Nephron (organoid): ENCODE data around the gene COQ8A.

ENCODE experiments used
- H3K27ac Mint-ChIP-seq, 3 experiments: 2 replicates each; pipeline ENCODE4 v1.8.0; 2020; ENCODE audit warnings: mixed read lengths in 3 of 3, mild to moderate bottlenecking in 2 of 3, moderate library complexity in 1 of 3
- H3K27me3 Mint-ChIP-seq: 2 replicates; pipeline ENCODE4 v1.8.0; 2021; ENCODE audit warnings: low read depth, mild to moderate bottlenecking, moderate library complexity, mixed read lengths
- H3K36me3 Mint-ChIP-seq: 2 replicates; pipeline ENCODE4 v1.8.0; 2020; ENCODE audit warnings: low read depth, mixed read lengths
- H3K4me1 Mint-ChIP-seq: 2 replicates; pipeline ENCODE4 v1.8.0; 2020; ENCODE audit warnings: mixed read lengths
- H3K4me3 Mint-ChIP-seq, 3 experiments: 2 replicates each; pipeline ENCODE4 v1.8.0; 2020; ENCODE audit warnings: mild to moderate bottlenecking in 3 of 3, mixed read lengths in 3 of 3, moderate library complexity in 2 of 3
- H3K9me3 Mint-ChIP-seq: 2 replicates; pipeline ENCODE4 v1.8.0; 2020; ENCODE audit warnings: mixed read lengths
- CTCF ChIP-seq, 3 experiments: fragments of 200-600 bp; sonication (generic); IDR thresholded peaks; one replicate each; pipeline ENCODE4 v1.5.0; 2021; ENCODE audit warnings: antibody characterized with exemption in 3 of 3; ENCODE audit not compliant: unreplicated experiment in 3 of 3

COQ8A gene

GRCh38 chr1:226940029-226940805 is at the start of gene COQ8A:
Gene COQ8A, plus strand, starts transcription at chr1:226940294. Its CDS starts 21,092 bp downstream, at chr1:226961386.
- peak within 1 kb of the TSS; percentile 87 to 98 (median 98) for H3K27ac Mint-ChIP-seq
- peaks cover 6% of the 10 kb centered on the region for H3K9me3 Mint-ChIP-seq
- TF ChIP-seq CTCF (IDR thresholded peaks at IDR 0.05; ENCODE audit: unreplicated experiment in 3 of 3), result no peak
- H3K27me3 Mint-ChIP-seq, result peaks cover 7% of the 10 kb centered on the region
- peaks cover 4% of the 10 kb centered on the region for H3K36me3 Mint-ChIP-seq
- H3K4me3 Mint-ChIP-seq, result peak within 1 kb of the TSS; percentile 89 to 92 (median 91)
- peaks cover 49% of the 10 kb centered on the region for H3K4me1 Mint-ChIP-seq

- Mint-ChIP-seq H3K27me3 (no peaks in the 10 kb centered on the region), H3K9me3 (no peaks in the 10 kb centered on the region)
- no peak for TF ChIP-seq CTCF (IDR thresholded peaks at IDR 0.05; ENCODE audit: unreplicated experiment in 3 of 3)
These were observed 49.6 kb upstream of the COQ8A start for GRCh38 chr1:226890331-226891108.

GRCh38 chr1:226891346-226891745 is 48.7 kb upstream of the COQ8A start:
- TF ChIP-seq CTCF (IDR thresholded peaks at IDR 0.05; ENCODE audit: unreplicated experiment in 3 of 3), result no peak

More at GRCh38 chr1:226890331-226891108, 49.6 kb upstream of the COQ8A start:
- Mint-ChIP-seq H3K4me1 (peaks cover 14% of the 10 kb centered on the region), H3K36me3 (peaks cover 17% of the 10 kb centered on the region), H3K27ac (no peak overlapping the region), H3K4me3 (no peak overlapping the region)

GRCh38 chr1:226891846-226892523 is 48.1 kb upstream of the COQ8A start:
- H3K27me3 Mint-ChIP-seq, result no peaks in the 10 kb centered on the region
- H3K27ac Mint-ChIP-seq, result no peak overlapping the region
- H3K36me3 Mint-ChIP-seq, result peaks cover 11% of the 10 kb centered on the region
- no peak overlapping the region for H3K4me3 Mint-ChIP-seq
- no peaks in the 10 kb centered on the region for H3K9me3 Mint-ChIP-seq
- TF ChIP-seq CTCF (IDR thresholded peaks at IDR 0.05; ENCODE audit: unreplicated experiment in 3 of 3), result no peak
- H3K4me1 Mint-ChIP-seq, result peaks cover 5% of the 10 kb centered on the region

More at GRCh38 chr1:226891346-226891745, 48.7 kb upstream of the COQ8A start:
- Mint-ChIP-seq H3K27ac (no peak overlapping the region), H3K27me3 (no peaks in the 10 kb centered on the region), H3K4me3 (no peak overlapping the region), H3K36me3 (peaks cover 13% of the 10 kb centered on the region), H3K9me3 (no peaks in the 10 kb centered on the region), H3K4me1 (peaks cover 6% of the 10 kb centered on the region)

GRCh38 chr1:226892524-226892875 is 47.6 kb upstream of the COQ8A start:
- peaks cover 12% of the 10 kb centered on the region for H3K36me3 Mint-ChIP-seq
- peaks cover 5% of the 10 kb centered on the region for H3K4me1 Mint-ChIP-seq
- no peak for TF ChIP-seq CTCF (IDR thresholded peaks at IDR 0.05; ENCODE audit: unreplicated experiment in 3 of 3)
- no peaks in the 10 kb centered on the region for H3K9me3 Mint-ChIP-seq
- H3K27ac Mint-ChIP-seq, result no peak overlapping the region
- no peaks in the 10 kb centered on the region for H3K27me3 Mint-ChIP-seq
- no peak overlapping the region for H3K4me3 Mint-ChIP-seq
